Stimulated activated naive CD4-positive, alpha-beta T cell (primary cell): ENCODE data around the gene RIN1.

Source experiments
- DNase-seq, 6 experiments: peaks; one replicate each; lab custom pipeline; 2025; lab: John Stamatoyannopoulos, UW

Gene RIN1

GRCh38 chr11:66294626-66295620, 41.3 kb downstream of the RIN1 start:
- DNase-seq = no peak

- DNase-seq = no peak
These were observed 42.2 kb downstream of the RIN1 start for GRCh38 chr11:66293777-66294625.

- DNase-seq = no peak
These were observed 42.9 kb downstream of the RIN1 start for GRCh38 chr11:66293352-66293751.

- no peak for DNase-seq
These were observed 43.5 kb downstream of the RIN1 start for GRCh38 chr11:66292543-66293332.

GRCh38 chr11:66291706-66292542, 44.3 kb downstream of the RIN1 start, which contains the start of gene TMEM151A:
TMEM151A (plus strand) TSS chr11:66291894; CDS start chr11:66292014, 120 bp downstream.
- no peak for DNase-seq

- no peak for DNase-seq
These were observed 44.9 kb downstream of the RIN1 start for GRCh38 chr11:66291303-66291705.

- no peak for DNase-seq
These were observed 46.0 kb downstream of the RIN1 start for GRCh38 chr11:66290330-66290621.

GRCh38 chr11:66289548-66290329, 46.5 kb downstream of the RIN1 start:
- peak in 5 of 6 experiments; percentile 79 to 97 (median 89) for DNase-seq

- peak; percentile 92 to 99 (median 98) for DNase-seq
These were observed 47.3 kb downstream of the RIN1 start, which contains the start of gene YIF1A for GRCh38 chr11:66288671-66289547. YIF1A (minus strand) TSS chr11:66289143; CDS start chr11:66288985, 158 bp downstream.

DNA sequence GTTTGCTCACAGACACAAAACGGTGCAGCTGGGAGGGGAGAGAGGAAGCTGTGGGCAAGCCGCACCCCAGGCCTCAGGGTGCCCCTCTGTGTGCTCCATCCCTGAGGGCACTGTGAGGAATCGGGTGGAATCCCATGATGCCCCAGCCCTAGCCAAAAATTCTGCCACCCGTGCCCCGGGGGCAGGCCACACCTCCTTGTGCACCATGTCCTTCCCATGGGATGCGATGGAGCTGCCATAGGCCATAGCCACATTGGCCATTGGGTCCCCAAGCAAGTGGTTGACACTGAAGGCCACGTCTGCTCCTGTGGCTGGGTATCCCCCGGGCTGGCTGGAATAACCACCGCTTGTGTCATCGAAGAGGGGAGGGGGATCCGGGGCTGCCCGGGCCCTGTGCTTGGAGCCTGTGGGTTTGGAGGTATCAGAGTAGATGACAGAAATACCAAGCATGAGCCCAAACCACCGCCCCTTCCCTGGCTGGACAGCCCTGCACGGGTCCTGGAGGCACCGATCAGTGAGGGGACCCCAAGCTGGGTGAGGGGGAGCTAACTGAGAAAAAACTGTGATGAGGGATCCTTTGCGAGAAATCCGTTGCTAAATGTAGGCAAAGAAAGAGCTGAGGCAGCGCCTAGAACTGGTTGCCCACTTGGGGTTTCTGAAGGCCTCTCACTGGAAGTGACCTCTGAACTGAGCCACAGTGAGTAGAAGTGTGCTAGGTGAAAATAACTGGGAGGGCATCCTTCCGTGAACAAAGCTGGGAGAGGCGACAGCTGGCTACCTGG, 48.2 kb downstream of the RIN1 start:
- DNase-seq = no peak

DNA sequence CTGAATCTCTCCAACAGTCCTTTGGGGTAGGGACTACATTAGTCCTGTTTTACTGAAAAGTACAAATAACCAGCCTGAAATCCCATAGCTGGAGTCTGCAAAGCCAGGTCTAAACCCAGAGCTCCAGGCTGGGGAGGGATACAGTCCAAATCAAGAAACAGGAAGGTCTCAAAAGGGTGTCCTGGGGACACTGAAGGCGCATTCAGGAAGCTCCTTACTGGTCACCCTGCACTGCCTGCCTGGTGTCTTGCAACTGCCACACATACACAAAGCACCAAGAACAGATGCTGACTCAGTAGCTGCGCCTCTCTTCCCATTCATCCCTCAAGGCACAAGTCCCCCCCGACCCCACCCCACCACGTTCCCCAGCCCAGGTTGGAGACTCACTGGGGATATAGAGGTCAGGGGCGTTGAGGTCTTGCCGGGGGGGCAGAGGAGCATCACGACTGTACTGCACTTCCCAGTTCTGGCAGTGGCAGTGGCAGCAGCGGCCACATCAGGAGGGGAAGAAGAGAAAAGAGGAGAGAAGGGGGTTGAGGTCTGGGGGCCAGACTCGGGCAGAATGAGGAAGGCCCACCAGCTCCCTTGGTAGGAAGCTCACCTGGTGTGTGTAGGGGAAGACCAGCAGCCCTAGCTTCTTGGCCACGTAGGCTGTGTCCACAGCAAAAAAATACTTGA, 48.9 kb downstream of the RIN1 start:
- no peak for DNase-seq

DNA sequence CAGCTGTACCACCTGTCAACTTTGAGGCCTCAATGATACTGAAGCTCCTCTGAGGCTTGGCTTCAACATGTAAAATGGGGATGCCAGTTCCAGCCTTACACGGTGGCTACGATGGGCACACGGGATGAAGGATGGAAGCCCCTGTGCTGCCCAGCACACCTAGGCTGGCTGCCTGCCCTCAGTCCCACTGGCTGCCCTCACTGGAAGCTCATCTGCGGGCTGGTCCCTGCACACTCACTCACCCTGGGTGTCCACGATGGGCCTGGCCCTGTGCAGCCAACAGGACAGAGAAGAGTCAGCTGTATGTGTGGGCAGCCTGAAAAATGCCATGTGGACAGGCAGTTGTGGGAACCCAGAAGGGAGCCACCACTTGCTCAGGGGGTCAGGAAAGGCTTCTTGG, 49.5 kb downstream of the RIN1 start:
- DNase-seq = no peak

DNA sequence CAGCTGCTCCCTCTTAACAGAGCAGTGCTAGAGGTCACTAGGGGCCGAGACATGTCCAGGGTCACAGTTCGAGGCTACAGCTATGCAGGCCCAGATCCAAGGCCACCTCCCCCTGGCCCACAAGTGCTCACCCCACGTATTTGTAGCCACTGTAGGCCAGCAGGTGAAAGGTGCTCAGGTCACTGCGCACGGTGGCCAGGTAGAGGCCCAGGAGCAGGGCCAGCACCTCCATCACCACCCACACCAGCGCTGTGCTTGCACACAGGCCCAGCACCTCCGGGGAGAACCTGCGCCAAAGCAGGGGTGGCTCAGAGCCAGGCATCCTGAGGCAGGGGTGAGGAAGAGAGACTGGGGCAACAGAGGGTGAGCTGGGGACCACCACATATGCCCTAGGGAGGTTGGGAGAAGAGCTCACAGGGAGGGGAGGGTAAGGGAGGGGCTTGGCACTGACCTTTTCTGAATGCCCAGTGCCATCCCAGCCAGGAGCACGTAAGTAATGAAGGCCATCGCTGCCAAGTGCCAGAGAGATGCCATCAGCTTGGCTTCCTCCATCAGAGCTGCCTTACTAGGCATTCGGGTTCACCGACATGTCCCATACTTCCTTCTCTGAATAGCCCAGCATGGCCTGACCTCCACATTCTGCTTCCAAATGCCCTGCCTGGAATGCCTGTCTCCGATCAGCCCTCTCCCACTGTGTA, 50.8 kb downstream of the RIN1 start:
- DNase-seq = no peak

DNA sequence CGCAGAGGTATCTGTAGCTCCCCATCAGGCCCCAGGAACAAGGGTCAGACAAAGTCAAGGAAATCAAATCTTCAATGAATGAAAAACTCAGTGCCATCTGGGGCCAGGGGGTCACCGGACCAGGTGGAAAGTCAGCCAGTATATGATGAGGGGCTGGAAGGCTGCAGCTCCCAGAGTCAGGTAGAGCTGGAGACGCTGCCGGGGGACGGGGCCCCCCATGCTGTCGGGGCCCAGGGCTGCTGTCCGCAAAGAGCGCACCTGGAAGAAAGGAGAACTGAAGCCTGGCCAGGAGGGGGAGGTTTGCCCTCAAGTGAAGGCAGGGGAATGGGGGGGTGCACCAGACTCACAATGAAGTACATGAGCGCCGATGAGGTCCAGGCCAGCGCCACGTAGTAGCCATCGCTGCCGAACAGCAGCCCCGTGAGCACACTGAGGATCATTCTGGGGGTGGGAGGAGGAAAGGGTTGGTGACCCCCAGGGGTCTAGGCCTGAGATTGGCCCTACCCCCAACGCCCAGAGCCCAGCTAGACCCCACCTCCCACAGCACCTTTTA, 51.6 kb downstream of the RIN1 start:
- no peak for DNase-seq

DNA sequence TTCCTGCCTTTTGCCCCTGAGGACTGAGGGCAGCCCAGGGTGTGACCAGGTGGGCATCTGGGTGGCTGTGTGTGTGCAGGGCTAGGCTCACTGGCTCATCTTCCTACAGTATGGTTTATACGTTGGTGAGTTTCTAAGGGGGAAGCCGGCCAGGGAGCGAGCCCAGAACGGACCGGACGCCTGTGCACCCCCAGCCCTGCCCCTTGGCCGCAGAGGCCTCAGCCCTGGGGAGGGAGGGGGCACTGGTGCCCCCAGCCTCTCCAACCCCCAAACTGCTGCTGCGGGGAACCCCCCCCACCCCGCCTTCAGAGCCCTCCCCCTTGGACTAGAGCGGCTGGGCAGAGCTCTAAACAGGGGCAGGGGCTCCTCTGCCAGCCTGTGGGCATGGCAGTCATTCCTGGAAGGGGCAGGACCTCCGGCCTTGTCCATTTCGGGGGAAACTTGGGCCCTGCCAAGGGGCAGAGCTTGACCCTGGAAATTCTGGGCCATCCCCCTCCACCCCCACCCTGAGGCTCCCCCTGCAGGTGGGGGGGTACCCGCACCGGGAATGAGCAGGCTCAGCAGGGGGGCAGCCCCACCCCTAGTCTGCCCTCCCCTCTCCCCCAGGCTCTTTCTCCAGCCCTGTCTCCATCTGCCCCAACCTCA, 52.7 kb downstream of the RIN1 start:
- DNase-seq = no peak
